ENCODE data around the gene RTP4.

The RTP4 gene

GRCh38 chr3:187368251-187369088 lies at the start of gene RTP4:
RTP4 (plus strand) TSS chr3:187368385; CDS start chr3:187368442, 57 bp downstream.
- peak; percentile 28 to 61 for DNase-seq (ENCODE audit: low read depth in 1 of 2, low spot score in 1 of 2)

GRCh38 chr3:187318819-187319616 lies 49.2 kb upstream of the RTP4 start:
- DNase-seq (ENCODE audit: low read depth in 1 of 2, low spot score in 1 of 2) = peak; percentile 6 to 21

- peak; percentile 25 to 32 for DNase-seq (ENCODE audit: low read depth in 1 of 2, low spot score in 1 of 2)
Observed at GRCh38 chr3:187319699-187320302, 48.4 kb upstream of the RTP4 start.

GRCh38 chr3:187321766-187322165 lies 46.4 kb upstream of the RTP4 start:
- DNase-seq (ENCODE audit: low read depth in 1 of 2, low spot score in 1 of 2) = no peak

- DNase-seq (ENCODE audit: low read depth in 1 of 2, low spot score in 1 of 2) = no peak
Observed at GRCh38 chr3:187322291-187322690, 45.9 kb upstream of the RTP4 start.

- no peak for DNase-seq (ENCODE audit: low read depth in 1 of 2, low spot score in 1 of 2)
Observed at GRCh38 chr3:187323091-187323490, 45.1 kb upstream of the RTP4 start.

- no peak for DNase-seq (ENCODE audit: low read depth in 1 of 2, low spot score in 1 of 2)
Observed at GRCh38 chr3:187325632-187326031, 42.6 kb upstream of the RTP4 start.

GRCh38 chr3:187327845-187328244 lies 40.3 kb upstream of the RTP4 start:
- no peak for DNase-seq (ENCODE audit: low read depth in 1 of 2, low spot score in 1 of 2)

- no peak for DNase-seq (ENCODE audit: low read depth in 1 of 2, low spot score in 1 of 2)
Observed at GRCh38 chr3:187328691-187329090, 39.5 kb upstream of the RTP4 start.

- DNase-seq (ENCODE audit: low read depth in 1 of 2, low spot score in 1 of 2) = no peak
Observed at GRCh38 chr3:187334904-187335303, 33.3 kb upstream of the RTP4 start.

GRCh38 chr3:187336322-187336721 lies 31.9 kb upstream of the RTP4 start:
- no peak for DNase-seq (ENCODE audit: low read depth in 1 of 2, low spot score in 1 of 2)

GRCh38 chr3:187340578-187340977 lies 27.6 kb upstream of the RTP4 start:
- DNase-seq (ENCODE audit: low read depth in 1 of 2, low spot score in 1 of 2) = no peak

GRCh38 chr3:187342255-187342654 lies 25.9 kb upstream of the RTP4 start:
- DNase-seq (ENCODE audit: low read depth in 1 of 2, low spot score in 1 of 2) = no peak

- DNase-seq (ENCODE audit: low read depth in 1 of 2, low spot score in 1 of 2) = no peak
Observed at GRCh38 chr3:187343670-187344069, 24.5 kb upstream of the RTP4 start.

- no peak for DNase-seq (ENCODE audit: low read depth in 1 of 2, low spot score in 1 of 2)
Observed at GRCh38 chr3:187352581-187353575, 15.3 kb upstream of the RTP4 start.

- no peak for DNase-seq (ENCODE audit: low read depth in 1 of 2, low spot score in 1 of 2)
Observed at GRCh38 chr3:187358068-187358467, 10.1 kb upstream of the RTP4 start.

GRCh38 chr3:187359798-187360486 lies 8.2 kb upstream of the RTP4 start:
- no peak for DNase-seq (ENCODE audit: low read depth in 1 of 2, low spot score in 1 of 2)

GRCh38 chr3:187360596-187360995 lies 7.6 kb upstream of the RTP4 start:
- no peak for DNase-seq (ENCODE audit: low read depth in 1 of 2, low spot score in 1 of 2)

- no peak for DNase-seq (ENCODE audit: low read depth in 1 of 2, low spot score in 1 of 2)
Observed at GRCh38 chr3:187361835-187362234, 6.3 kb upstream of the RTP4 start.

- no peak for DNase-seq (ENCODE audit: low read depth in 1 of 2, low spot score in 1 of 2)
Observed at GRCh38 chr3:187367561-187368103, 553 bp upstream of the RTP4 start.

Data from activated CD4-positive, alpha-beta T cell treated with anti-CD3 and anti-CD28 coated beads, Interleukin-2, amount 50 U/mL, for 24 hours (primary cell).